SK-N-SH treated with all-trans-retinoic acid at 6 μM for 48 hours (cell line): Measurements from ENCODE around the gene ZEB2.
A peak's percentile ranks its signal among the peaks of the same experiment; 100 is the strongest.

ENCODE experiments used
- ARNTL ChIP-seq: fragments of 450-650 bp; formaldehyde crosslinking; IDR thresholded peaks from 2 replicates; pipeline ENCODE4 v1.5.0; 2020; ENCODE audit warnings: low read depth, mild to moderate bottlenecking, moderate library complexity, borderline replicate concordance
- BACH2 ChIP-seq: fragments of 250-450 bp; sonication (Bioruptor Pico); IDR thresholded peaks from 2 replicates; pipeline ENCODE4 v1.9.0; 2021; ENCODE audit warnings: mild to moderate bottlenecking, borderline replicate concordance
- CREB5 ChIP-seq: fragments of 250-450 bp; sonication (Bioruptor Pico); IDR thresholded peaks from 2 replicates; pipeline ENCODE4 v1.5.1; 2020; ENCODE audit warnings: low read depth, mild to moderate bottlenecking, moderate library complexity
- CSRNP3 ChIP-seq: fragments of 250-450 bp; sonication (Bioruptor Pico); IDR thresholded peaks from 2 replicates; pipeline ENCODE4 v1.5.1; 2021; ENCODE audit warnings: mild to moderate bottlenecking, moderate library complexity
- ISL1 ChIP-seq: fragments of 250-450 bp; sonication (Bioruptor Pico); IDR thresholded peaks from 2 replicates; pipeline ENCODE4 v2.1.2; 2022; ENCODE audit warnings: mild to moderate bottlenecking, moderate library complexity
- RARB ChIP-seq: fragments of 250-450 bp; sonication (Bioruptor Pico); IDR thresholded peaks from 2 replicates; pipeline ENCODE4 v1.8.0; 2021; ENCODE audit warnings: mild to moderate bottlenecking, moderate library complexity
- SNAI2 ChIP-seq: fragments of 250-450 bp; sonication (Bioruptor Pico); IDR thresholded peaks from 2 replicates; pipeline ENCODE4 v1.5.0; 2020; ENCODE audit warnings: mild to moderate bottlenecking, moderate library complexity
- TSHZ2 ChIP-seq: fragments of 250-450 bp; sonication (Bioruptor Pico); IDR thresholded peaks from 2 replicates; pipeline ENCODE4 v1.5.0; 2020; ENCODE audit warnings: mild to moderate bottlenecking, moderate library complexity
- ZFP30 ChIP-seq: fragments of 450-650 bp; formaldehyde crosslinking; IDR thresholded peaks from 2 replicates; pipeline ENCODE4 v1.5.0; 2022; ENCODE audit warnings: mild to moderate bottlenecking, moderate library complexity
- ZNF8 ChIP-seq: fragments of 450-650 bp; formaldehyde crosslinking; IDR thresholded peaks from 2 replicates; pipeline ENCODE4 v1.5.0; 2020; ENCODE audit warnings: mild to moderate bottlenecking, moderate library complexity
- TF ChIP-seq, protein P1 (sequence below): fragments of 250-450 bp; sonication (Bioruptor Pico); IDR thresholded peaks from 2 replicates; pipeline ENCODE4 v1.8.0; 2020; ENCODE audit warnings: mild to moderate bottlenecking, moderate library complexity, borderline replicate concordance

DNA sequence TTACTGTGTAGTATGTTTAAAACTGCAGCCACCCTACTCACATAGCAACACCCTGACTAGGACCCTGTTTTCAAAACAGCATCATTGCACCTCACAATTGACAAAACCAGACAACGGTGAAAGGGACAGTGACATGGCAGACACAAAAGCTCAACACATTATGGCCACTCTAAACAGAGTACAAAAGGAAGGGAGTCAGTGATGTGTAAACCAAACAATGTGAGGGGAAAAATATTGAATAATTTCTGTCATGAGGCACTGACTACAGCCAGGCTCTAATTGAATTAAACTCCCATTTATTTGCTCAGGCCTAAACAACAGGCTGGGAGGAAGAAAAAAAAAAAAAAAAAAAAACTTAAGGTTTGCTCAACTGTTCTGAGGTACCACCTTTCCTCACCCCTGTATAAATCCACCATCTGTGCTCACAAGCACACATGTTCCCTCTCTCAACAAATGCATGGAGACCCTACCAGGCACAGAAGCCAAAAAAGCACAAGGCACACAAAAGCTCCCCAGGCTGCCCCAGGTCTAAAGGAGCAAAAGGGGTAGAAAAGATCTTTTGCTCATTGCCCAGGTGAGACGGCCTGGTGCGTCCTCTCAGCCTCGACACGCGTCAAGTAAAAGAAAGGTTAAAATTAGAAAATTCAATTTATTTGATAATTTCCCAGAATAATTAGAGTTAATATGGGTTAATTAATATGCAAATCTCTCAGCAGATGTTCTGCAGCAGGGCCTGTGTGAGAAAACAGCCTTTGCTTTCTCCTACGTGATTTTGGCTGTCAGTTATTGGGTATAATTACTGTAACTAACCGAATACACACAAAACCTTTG lies 80.9 kb downstream of the ZEB2 start:
- TF ChIP-seq ZFP30 (CRISPR knock-in tag) (no peak), ARNTL (CRISPR knock-in tag) (no peak), ZNF8 (CRISPR knock-in tag) (no peak), BACH2 (CRISPR knock-in tag) (no peak), CREB5 (no peak), RARB (CRISPR knock-in tag) (no peak), ISL1 (peak; percentile 42; the same call in 1 of the 2 replicates), CSRNP3 (CRISPR knock-in tag) (no peak), TSHZ2 (CRISPR knock-in tag) (no peak), SNAI2 (CRISPR knock-in tag) (no peak)
- TF ChIP-seq, protein P1, sequence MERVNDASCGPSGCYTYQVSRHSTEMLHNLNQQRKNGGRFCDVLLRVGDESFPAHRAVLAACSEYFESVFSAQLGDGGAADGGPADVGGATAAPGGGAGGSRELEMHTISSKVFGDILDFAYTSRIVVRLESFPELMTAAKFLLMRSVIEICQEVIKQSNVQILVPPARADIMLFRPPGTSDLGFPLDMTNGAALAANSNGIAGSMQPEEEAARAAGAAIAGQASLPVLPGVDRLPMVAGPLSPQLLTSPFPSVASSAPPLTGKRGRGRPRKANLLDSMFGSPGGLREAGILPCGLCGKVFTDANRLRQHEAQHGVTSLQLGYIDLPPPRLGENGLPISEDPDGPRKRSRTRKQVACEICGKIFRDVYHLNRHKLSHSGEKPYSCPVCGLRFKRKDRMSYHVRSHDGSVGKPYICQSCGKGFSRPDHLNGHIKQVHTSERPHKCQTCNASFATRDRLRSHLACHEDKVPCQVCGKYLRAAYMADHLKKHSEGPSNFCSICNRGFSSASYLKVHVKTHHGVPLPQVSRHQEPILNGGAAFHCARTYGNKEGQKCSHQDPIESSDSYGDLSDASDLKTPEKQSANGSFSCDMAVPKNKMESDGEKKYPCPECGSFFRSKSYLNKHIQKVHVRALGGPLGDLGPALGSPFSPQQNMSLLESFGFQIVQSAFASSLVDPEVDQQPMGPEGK (CRISPR knock-in tag): no peak
